Subcutaneous adipose tissue (tissue), 4 donors: Measurements from ENCODE around the gene HOXA11. TPM values are rescaled to one million over a fixed set of nuclear protein-coding genes. Genes with fewer than 3 reads are reported as not detected.

ENCODE experiments used
- CTCF ChIP-seq: fragments of 450-650 bp; IDR thresholded peaks from one replicate; pipeline ENCODE4 v1.5.1; 2016; ENCODE audit warnings: low read depth, mild to moderate bottlenecking, control low read depth, antibody characterized with exemption, moderate library complexity
- total RNA-seq, 4 donors: library from RNA; depleted of rRNA; stranded (reverse); fragments of >200 nt; gene quantifications; one replicate each; pipeline ENCODE4 v1.1.0, GENCODE V29; 2016

The HOXA11 gene
- total RNA-seq, 4 donors from 2014 or later, result 1.8 to 4.1 (median 1.9) TPM

DNA sequence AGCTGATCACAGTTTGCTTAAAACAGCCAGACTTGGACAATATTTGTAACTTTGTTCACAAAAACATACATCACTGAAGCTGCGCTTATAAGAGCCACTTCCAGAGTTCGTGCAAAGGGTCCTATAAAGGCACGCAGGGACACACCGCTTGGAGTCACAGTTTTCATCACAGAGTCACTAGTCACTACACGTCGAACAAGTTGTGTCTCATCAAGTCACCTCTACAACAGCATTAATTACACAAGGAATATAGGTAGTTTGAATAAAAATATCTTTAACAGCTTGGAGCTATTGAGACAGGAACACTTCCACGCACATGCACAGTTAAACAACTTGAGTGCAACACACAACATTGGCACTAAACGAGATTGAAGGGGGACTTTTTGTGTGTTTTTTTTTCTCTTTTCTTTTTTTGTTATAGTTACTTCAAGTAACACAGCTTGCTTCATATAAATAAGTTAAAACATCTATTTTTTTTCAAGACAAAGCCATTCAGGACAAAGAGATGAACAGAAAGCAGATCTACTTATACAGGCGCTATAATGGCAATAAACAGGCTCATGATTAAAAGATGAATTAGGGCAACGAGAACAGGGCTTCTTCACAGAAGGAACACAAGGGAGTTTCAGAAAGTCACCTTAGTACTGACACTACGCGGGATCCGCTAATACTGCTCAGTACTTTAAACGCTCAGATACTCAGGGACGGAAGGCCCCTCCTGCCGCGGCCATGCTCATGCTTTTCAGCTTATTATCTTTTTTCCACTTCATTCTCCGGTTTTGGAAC, 43.7 kb downstream of the HOXA11 start:
- TF ChIP-seq CTCF, result no peak

- no peak for TF ChIP-seq CTCF
Measured at GRCh38 chr7:27140126-27140857, 44.7 kb downstream of the HOXA11 start.

- TF ChIP-seq CTCF, result no peak
Measured at GRCh38 chr7:27139334-27140125, 45.5 kb downstream of the HOXA11 start.

DNA sequence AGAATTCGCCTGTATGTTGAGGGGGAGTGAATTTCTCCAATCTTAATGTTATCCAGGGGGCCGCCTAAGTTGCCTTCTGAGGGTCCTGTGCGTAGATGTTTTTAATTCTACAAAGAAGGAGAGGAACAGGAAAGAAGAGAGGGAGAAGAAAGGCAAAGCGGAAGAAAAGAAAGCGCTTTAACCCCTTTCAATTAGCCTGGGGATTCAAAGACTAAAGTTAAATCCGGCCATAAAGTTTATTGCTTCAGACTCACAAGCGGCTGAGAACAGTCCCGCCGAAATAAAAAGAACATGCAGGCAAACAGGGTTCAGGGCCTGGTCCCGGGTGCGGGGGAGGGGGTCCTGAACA, 46.1 kb downstream of the HOXA11 start:
- TF ChIP-seq CTCF, result no peak

GRCh38 chr7:27138472-27138871, 46.6 kb downstream of the HOXA11 start:
- no peak for TF ChIP-seq CTCF

GRCh38 chr7:27137640-27138315, 47.3 kb downstream of the HOXA11 start:
- TF ChIP-seq CTCF, result no peak
